SKM-1 (cell line): ENCODE data around the gene AKAP8L.
"Not testable (repeated sequence)": the region's sequence is repeated elsewhere in the genome, so short reads cannot be mapped to it uniquely, and the experiment has no call there.

ENCODE experiments used
- DNase-seq: peaks from one replicate; lab custom pipeline; 2025; ENCODE audit not compliant: unreplicated experiment; lab: John Stamatoyannopoulos, UW

AKAP8L gene

GRCh38 chr19:15418231-15418578 lies 583 bp downstream of the AKAP8L start:
- no peak for DNase-seq

DNA sequence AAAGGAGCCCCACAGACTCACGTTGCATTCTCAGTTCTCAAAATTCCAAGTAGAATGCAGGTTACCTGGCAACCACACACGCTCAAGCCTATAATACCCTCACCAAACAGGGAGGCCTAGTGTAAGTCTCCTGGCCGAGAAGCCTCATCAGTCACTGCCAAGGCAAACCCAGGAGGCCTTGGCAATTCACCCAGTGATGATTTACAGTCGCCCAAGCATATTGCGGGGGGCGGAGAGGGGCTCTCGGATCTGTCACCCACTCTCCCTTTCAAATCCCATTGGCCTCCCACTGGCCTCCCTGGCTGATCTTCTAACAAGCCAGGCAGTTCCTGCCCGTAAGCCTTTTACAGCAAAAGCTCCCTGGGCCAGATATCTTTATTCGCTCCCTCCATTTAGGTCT lies 1.1 kb downstream of the AKAP8L start:
- DNase-seq: no peak

DNA sequence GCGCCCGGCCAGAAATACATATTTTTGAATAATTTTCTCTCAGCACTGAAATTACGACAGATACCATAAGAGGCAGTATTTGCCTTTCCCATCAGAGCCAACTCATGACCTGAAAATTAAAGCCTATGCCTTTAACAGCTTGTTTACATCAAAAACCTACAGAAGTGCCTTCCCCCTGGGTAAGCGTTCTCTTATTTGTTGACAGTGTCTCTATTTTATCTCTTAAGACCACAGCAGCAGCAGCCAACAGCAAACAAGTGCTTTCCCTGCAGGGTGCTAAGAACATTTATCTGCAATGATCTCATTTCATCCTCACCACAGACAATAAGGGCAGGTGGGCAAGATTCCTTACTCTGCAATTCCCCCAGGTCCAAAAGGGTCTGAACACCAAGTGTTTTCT lies 6.0 kb downstream of the AKAP8L start:
- no peak for DNase-seq

DNA sequence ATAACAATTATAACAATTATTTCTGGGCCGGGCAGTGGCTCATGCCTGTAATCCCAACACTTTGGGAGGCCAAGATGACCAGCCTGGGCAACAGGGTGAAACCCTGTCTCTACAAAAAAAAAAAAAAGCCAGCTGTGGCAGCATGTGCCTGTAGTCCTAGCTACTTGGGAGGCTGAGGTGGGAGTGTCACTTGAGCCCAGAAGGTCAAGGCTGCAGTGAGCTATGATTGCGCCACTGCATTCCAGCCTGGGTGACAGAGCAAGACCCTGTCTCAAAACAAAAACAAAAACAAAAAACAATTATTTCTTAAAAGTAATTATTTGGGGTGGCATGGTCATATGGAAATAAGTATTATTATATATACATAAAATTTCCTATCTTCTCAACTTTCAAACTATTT lies 7.4 kb downstream of the AKAP8L start:
- not testable (repeated sequence) for DNase-seq

DNA sequence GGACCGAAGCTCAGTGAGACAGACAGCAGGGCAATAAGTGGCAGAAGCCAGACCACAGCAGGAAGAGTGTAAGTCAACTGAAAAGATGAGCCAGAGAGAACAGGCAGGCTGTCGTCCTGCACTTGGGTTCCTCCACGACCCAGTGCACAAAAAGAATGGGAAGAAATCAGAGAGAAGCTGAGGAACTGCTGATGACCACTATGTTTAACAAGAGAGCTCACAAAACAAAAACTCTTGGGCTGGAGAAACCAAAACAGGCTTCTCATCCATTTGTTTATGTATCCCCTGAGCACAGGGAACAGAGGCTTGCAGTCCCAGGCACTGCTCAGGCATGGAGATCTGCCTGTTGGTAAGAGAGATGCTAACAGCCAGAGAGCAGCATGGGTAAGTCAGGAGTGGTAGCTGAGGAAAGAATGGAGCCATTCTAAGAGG lies 14.0 kb downstream of the AKAP8L start:
- DNase-seq: no peak

DNA sequence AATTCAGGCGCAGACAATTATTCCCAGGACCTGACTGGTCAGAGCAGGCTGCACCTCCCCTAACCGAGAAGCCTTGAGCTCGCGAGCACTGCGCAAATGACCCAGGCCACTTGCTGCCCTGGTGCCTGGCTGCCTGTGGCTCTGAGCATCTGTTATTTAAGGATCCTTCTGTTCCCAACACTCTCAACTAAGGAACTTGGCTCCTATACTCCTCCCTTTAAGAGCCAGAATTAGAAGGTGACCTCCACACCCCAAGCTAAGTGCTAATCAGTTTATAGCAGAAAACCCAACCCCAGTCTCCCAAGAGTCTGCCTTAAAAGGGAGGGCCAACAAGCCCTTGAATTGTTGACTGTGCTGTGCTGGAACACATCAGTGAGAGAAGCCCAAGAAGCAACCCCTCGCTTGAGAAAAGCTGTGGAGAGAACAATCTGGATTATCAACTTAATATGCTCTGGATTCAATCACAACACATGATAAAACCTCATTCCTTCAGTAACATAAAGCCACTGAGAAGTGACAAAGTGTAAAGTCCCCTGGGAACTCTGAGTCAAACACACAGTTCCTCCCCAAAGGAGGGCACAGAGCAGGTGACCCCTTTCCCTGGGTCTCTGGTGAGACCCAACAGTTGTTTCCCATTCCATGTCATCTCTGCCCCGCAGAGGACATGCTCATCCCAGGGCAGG lies 14.6 kb downstream of the AKAP8L start:
- DNase-seq: no peak

DNA sequence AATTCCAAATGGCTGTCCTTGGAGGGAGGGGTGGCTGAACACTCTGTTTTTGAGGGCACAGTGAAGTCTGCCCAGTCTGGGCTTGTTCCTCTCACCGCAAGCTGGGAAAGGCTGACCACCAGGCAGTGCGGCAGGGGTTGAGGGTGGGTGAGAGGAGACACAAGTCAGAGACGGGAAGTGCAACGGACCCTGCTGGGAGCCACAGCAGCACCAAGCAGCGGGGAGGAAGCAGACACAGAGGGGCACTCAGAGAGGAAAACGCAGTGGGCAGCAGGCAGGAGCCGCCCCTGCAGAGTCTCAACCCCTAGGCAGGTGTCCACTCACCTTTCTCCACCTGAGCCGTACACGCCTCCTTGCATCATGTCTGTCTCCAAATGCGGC lies 15.6 kb downstream of the AKAP8L start:
- no peak for DNase-seq

DNA sequence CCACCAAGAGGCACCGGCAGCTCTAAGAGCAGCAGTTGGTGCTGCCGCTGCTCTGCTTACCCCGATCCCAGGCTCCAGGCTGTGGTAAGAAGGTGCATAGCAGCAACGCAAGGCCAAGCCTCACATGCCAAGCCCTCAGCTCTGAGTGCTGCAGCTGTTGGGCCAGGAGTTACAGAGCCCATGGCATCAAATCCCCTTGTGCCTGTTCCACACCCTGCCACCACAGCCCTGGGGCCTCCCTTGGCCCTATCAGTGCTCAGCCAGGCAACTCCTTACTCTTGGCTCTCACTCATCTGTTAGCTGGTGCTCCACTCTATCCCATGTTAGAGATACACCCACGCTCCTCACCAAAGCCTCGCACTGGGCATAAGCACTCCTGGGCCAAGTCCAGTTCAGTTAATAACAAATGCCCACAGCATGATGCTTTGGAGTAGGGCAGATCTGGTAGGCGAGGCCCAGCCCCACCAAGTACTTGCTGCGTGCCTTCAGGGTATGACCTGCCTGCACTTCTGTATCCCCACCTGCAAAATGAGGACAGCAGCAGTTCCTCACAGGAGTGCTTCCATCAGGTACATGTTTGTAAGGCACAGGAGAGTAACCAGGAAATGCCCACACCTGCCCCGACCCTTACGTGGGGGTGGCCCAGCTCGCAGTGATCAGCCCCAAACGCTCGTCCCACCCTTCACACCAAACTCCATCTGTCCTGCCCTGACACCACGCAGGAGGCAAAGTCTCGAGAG lies 16.2 kb downstream of the AKAP8L start:
- DNase-seq: no peak

DNA sequence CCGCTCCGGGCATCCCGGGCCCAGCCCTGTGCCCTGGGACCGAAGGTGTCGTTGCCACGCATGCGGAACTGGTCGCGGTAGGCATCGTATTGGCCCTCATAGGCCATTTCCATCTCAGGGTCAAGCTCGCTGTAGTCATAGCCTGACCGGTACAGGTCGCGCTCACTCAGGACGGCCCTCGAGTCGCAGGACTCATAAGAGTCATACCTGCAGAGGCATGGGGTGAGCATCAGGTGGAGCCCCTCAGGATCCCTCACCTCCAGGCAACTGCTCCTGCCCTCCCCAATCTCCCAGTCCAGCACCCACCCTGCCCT lies 17.4 kb downstream of the AKAP8L start:
- DNase-seq: no peak

DNA sequence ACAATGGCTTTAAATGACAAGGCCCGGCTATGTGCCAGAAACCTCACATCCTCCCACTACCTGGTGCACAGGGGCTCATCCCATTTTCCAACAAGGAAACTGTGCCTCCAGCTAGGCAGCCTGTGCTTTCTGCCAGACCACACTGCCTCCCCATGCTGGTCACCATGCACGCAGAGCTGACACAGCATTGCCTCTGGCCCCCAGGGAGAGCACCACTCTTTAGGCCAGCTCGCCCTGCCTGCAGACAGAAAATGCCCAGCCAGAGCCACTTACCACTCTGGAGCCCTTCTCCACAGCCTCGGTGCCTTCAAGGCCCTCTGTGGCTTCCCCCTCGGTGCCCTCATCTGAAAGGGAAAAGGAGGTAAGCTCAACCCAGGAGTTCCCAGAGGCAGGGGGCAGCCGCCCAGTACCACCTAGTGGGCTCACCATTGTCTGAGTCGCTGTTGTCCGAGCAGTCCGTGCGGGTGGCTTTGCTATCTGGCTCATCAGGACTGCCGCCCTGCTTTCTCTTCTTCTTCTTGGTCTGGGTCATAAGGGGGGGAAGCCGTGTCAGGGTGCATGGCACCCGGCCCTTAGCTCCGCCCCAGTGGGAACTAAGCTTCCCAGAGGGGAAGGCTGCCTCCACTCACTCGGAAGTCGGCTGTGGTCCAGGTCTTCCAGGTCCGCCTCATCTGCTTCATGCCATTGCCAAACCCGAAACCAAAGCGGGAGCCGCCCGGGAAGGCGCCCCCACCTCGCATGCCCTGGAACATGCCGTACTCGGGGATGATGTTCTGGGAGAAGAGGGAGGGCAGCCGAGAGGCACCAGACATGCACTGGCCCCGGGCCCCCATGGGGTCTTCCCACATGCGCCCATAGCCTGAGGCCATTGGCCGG lies 18.0 kb downstream of the AKAP8L start:
- no peak for DNase-seq

DNA sequence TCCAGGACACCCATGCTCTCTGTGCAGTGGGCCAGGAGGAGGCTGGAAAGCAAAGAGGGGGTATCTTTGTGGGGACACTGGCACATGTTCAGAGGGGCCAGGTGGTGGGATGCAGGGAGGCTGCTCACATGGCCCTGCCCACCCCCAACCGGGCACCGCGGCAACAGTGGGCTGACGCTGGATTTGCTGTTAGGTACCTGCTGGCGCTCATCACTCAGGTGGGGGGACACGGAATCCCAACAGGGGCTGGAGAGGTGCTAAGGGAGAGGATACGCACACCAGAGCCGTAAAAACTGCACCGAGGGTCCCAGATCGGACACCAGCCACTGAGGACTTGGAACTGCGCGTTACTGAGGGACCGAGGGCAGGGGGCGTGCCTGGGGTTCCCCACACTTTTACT lies 19.2 kb downstream of the AKAP8L start:
- no peak for DNase-seq

DNA sequence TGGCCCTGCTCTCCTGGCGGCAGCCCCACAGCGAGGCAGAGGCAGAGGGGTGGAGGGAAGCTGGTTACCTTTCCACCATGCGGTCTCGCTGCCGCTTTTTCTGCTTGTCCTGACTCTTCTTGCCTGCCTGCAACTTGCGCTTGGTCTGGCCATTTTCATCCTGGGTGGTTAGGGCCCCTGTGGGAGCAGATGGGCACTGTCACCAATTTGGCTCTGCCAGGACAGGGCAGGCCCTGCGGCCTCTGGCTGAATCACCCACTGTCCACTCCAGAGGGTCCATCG lies 19.6 kb downstream of the AKAP8L start:
- DNase-seq: no peak

DNA sequence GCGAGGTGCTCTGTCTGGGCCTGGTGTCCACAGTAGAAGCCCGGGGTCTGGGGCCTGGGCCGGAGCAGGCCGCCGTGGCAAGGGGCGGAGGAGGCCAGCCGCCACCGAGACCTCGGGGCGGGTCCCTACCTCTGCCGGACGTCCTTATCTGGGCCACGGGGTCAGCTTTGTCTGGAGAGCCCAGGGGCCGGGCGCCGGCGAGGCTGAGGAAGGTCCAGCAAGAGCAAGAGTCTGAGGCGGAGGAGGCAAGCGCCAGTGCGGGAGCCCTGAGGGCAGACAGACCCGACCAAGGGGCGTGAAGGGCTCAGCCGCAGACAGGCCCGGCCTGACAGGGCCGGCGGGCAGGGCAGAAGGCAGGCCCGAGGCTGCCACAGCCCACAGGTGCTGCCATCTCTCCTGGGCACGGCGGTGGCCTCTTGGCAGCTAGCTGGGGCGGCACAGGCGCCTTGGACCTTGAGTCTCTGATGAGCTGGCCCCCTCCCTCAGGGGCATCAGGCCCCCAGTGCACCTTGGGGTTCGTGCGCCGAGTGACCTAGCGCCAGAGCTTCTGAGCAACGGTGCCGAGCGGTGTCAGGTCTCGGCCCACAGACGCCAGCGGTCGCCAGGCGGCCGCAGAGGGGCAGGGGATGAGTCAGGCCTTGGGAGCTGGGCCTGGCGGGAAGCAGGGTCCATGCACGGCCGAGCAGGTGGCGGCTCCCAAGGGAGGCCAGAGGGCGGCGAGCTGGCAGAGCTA lies 20.1 kb downstream of the AKAP8L start:
- no peak for DNase-seq

- DNase-seq: no peak
These were observed 21.0 kb downstream of the AKAP8L start for GRCh38 chr19:15397782-15398181.

GRCh38 chr19:15397236-15397635 lies 21.6 kb downstream of the AKAP8L start:
- no peak for DNase-seq

DNA sequence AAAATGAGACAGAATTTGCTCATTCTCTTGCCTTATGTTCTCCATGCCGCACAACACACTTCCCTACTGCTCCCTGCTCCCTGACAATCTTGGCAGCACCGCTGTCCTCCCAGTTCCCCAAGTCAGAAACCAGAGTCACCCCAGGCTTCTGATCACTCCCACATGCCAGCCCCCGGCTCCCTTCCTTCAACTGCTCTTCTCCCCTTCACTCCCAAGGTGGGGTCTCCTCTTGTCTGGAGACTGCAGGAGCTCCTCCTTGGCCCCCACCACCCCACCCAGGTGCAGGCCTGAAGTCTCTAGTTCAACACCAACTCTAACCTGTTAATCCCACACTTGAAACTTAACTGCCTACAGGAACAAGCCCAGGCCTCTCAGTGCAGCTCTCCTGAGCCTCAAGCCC lies 22.4 kb downstream of the AKAP8L start:
- no peak for DNase-seq

- not testable (repeated sequence) for DNase-seq
These were observed 23.5 kb downstream of the AKAP8L start for GRCh38 chr19:15395251-15395650.

DNA sequence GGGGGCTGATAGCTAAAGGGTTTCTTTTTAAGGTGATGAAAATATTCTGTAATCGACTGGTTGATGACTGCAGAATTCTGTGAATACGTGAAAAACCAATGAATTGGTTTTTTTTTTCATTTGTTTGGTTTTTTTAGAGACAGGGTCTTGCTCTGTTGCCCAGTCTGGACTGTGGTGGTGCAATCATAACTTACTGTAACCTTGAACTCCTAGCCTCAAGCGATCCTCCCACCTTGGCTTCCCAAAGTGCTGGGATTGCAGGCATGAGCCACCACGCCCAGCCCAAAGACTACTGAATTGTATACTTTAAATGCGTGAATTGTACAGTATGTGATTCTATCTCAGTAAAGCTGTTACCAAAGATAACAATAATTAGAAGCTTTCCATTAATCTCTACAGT lies 24.4 kb downstream of the AKAP8L start:
- no peak for DNase-seq

DNA sequence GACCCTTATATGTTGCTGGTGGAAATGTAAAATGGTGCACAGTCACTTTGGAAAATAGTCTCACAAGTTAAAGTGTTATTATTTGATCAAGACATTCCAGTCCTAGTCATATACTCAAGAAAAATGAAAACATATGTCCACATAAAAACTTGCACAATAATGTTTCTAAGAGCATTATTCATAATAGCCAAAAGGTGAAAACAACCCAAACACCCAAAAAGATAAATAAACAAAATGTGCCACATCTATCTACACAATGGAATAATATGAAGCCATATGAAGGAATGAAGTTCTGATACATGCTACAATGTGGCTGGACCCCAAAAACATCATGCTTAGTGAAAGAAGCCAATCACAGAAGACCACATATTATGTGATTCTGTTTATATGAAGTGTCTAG lies 24.8 kb downstream of the AKAP8L start:
- DNase-seq: no peak

DNA sequence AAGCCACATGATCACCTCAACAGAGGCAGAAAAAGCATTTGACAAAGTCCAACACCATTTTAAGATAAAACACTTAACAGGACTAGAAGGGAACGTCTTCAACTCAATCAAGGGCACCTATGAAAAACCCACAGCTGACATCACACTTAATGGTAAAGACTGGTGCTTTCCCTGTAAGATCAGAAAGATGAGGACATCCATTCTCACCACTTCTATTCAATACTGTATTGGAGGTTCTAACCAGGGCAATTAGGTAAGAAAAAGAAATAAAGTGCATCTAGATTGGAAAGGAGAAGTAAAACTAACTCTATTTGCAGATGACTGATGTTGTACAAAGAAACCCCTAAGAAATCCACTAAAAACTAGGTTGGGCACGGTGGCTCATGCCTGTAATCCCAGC lies 28.0 kb downstream of the AKAP8L start:
- DNase-seq: no peak

- DNase-seq: no peak
These were observed 36.9 kb downstream of the AKAP8L start for GRCh38 chr19:15381864-15382263.

- no peak for DNase-seq
These were observed 37.4 kb downstream of the AKAP8L start for GRCh38 chr19:15381429-15381828.
